Thoracic aorta (tissue), 2 donors: ENCODE results near the gene TRMT5. TPM values are rescaled to one million over a fixed set of nuclear protein-coding genes. Genes with fewer than 3 reads are reported as not detected.

ENCODE experiments used
- ATAC-seq: fragments of 150-250 bp; one replicate; pipeline ENCODE4 v1.8.0; 2017; ENCODE audit warnings: low read depth; ENCODE audit not compliant: insufficient number of reproducible peaks, low FRiP score
- DNase-seq: peaks from one replicate; pipeline ENCODE4 v3.0.0-alpha.2; 2020; ENCODE audit warnings: low spot score
- H3K27ac ChIP-seq, 2 donors: fragments of 200-600 bp; sonication (generic); 1 replicate in 1 of 2; 2 replicates in 1 of 2; pipeline ENCODE4 v1.5.1; 2016; ENCODE audit warnings: mild to moderate bottlenecking in 2 of 2, moderate library complexity in 2 of 2
- H3K27me3 ChIP-seq: fragments of 200-600 bp; sonication (generic); replicated peaks from 2 replicates; pipeline ENCODE4 v1.6.0; 2016; ENCODE audit warnings: mild to moderate bottlenecking; ENCODE audit not compliant: insufficient read depth
- H3K36me3 ChIP-seq: fragments of 200-600 bp; sonication (generic); one replicate; pipeline ENCODE4 v1.5.1; 2016
- H3K4me1 ChIP-seq, 2 donors: fragments of 200-600 bp; sonication (generic); 1 replicate in 1 of 2; 2 replicates in 1 of 2; pipeline versions ENCODE4 v1.5.1 to v1.6.0; 2016; ENCODE audit warnings: low read depth in 2 of 2, mild to moderate bottlenecking in 1 of 2; ENCODE audit not compliant: control insufficient read depth in 1 of 2
- H3K4me3 ChIP-seq: fragments of 200-600 bp; sonication (generic); 2 replicates; pipeline ENCODE4 v1.5.1; 2016; ENCODE audit warnings: mild to moderate bottlenecking
- H3K9me3 ChIP-seq: fragments of 200-600 bp; sonication (generic); 2 replicates; pipeline ENCODE4 v1.5.1; 2016
- CTCF ChIP-seq: fragments of 200-600 bp; sonication (generic); IDR thresholded peaks from one replicate; pipeline ENCODE4 v1.5.1; 2019; ENCODE audit warnings: antibody characterized with exemption
- total RNA-seq, 2 donors: library from RNA; depleted of rRNA; stranded (reverse); fragments of >200 nt; gene quantifications; one replicate each; pipeline versions ENCODE4 v1.1.0 to v1.2.3, GENCODE V29; 2016

Gene TRMT5
- total RNA-seq, 2 donors from 2014 or later = 4.2 to 12.2 TPM

- no peaks in the 10 kb centered on the region for H3K27me3 ChIP-seq
- no peaks in the 10 kb centered on the region for H3K9me3 ChIP-seq
- H3K4me1 ChIP-seq = peaks cover 5 to 9% of the 10 kb centered on the region in 2 donors
- H3K36me3 ChIP-seq = no peaks in the 10 kb centered on the region
- no peak overlapping the region for H3K27ac ChIP-seq
- no peak overlapping the region for H3K4me3 ChIP-seq
- DNase-seq (no peak), ATAC-seq (no peak)
- no peak for TF ChIP-seq CTCF
Observed at GRCh38 chr14:60944204-60944603, 36.7 kb downstream of the TRMT5 start.

GRCh38 chr14:60943637-60944032 lies 37.2 kb downstream of the TRMT5 start:
- Histone ChIP-seq H3K9me3 (no peaks in the 10 kb centered on the region), H3K4me1 (peaks cover 5 to 7% of the 10 kb centered on the region in 2 donors), H3K36me3 (no peaks in the 10 kb centered on the region), H3K4me3 (no peak overlapping the region), H3K27me3 (no peaks in the 10 kb centered on the region), H3K27ac (no peak overlapping the region)
- ATAC-seq (no peak), DNase-seq (no peak)
- TF ChIP-seq CTCF = no peak

- Histone ChIP-seq H3K4me3 (no peak overlapping the region), H3K27ac (no peak overlapping the region), H3K36me3 (no peaks in the 10 kb centered on the region), H3K9me3 (no peaks in the 10 kb centered on the region), H3K4me1 (no peaks in the 10 kb centered on the region), H3K27me3 (no peaks in the 10 kb centered on the region)
- DNase-seq (no peak), ATAC-seq (no peak)
- TF ChIP-seq CTCF = no peak
Observed at GRCh38 chr14:60935319-60935718, 45.6 kb downstream of the TRMT5 start.

- ATAC-seq = no peak
- no peak for TF ChIP-seq CTCF
Observed at GRCh38 chr14:60933920-60934655, 46.8 kb downstream of the TRMT5 start.

GRCh38 chr14:60931218-60931617 lies 49.7 kb downstream of the TRMT5 start:
- Histone ChIP-seq H3K27me3 (no peaks in the 10 kb centered on the region), H3K9me3 (no peaks in the 10 kb centered on the region), H3K4me1 (no peaks in the 10 kb centered on the region), H3K27ac (no peak overlapping the region), H3K4me3 (no peak overlapping the region), H3K36me3 (no peaks in the 10 kb centered on the region)
- TF ChIP-seq CTCF = no peak
- DNase-seq (no peak), ATAC-seq (no peak)

More at GRCh38 chr14:60933920-60934655, 46.8 kb downstream of the TRMT5 start:
- no peak overlapping the region for H3K4me3 ChIP-seq
- no peaks in the 10 kb centered on the region for H3K9me3 ChIP-seq
- DNase-seq = no peak
- no peaks in the 10 kb centered on the region for H3K36me3 ChIP-seq
- no peaks in the 10 kb centered on the region for H3K4me1 ChIP-seq
- no peak overlapping the region for H3K27ac ChIP-seq
- no peaks in the 10 kb centered on the region for H3K27me3 ChIP-seq
